DMS114 treated with DMSO at 0.1 percent for 48 hours (cell line): ENCODE results near the gene BSPRY.
"Not testable (repeated sequence)": the region's sequence is repeated elsewhere in the genome, so short reads cannot be mapped to it uniquely, and the experiment has no call there.

Source experiments
- DNase-seq: peaks from one replicate; lab custom pipeline; 2025; ENCODE audit not compliant: unreplicated experiment; lab: John Stamatoyannopoulos, UW

Gene BSPRY

GRCh38 chr9:113393281-113393680 lies 43.9 kb downstream of the BSPRY start:
- DNase-seq = no peak

- no peak for DNase-seq
Observed at GRCh38 chr9:113395000-113395861, 45.9 kb downstream of the BSPRY start.

GRCh38 chr9:113397203-113397631 lies 47.9 kb downstream of the BSPRY start:
- DNase-seq = no peak

- no peak for DNase-seq
Observed at GRCh38 chr9:113398796-113399195, 49.5 kb downstream of the BSPRY start.

GRCh38 chr9:113399646-113400200 lies 50.4 kb downstream of the BSPRY start:
- DNase-seq = no peak

- peak; percentile 90 for DNase-seq
Observed at GRCh38 chr9:113401027-113401792, 51.9 kb downstream of the BSPRY start, which contains the start of gene ALAD. TSS of gene ALAD (minus strand) at chr9:113401284. CDS start at chr9:113393559, 7,725 bp downstream.

- no peak for DNase-seq
Observed at GRCh38 chr9:113403646-113404045, 54.3 kb downstream of the BSPRY start.

GRCh38 chr9:113406353-113406752 lies 57.0 kb downstream of the BSPRY start:
- not testable (repeated sequence) for DNase-seq

GRCh38 chr9:113406873-113407511 lies 57.7 kb downstream of the BSPRY start:
- DNase-seq = peak; percentile 51

GRCh38 chr9:113409481-113409880 lies 60.1 kb downstream of the BSPRY start:
- no peak for DNase-seq

- no peak for DNase-seq
Observed at GRCh38 chr9:113409883-113410206, 60.5 kb downstream of the BSPRY start.

GRCh38 chr9:113410207-113410864 lies 61.0 kb downstream of the BSPRY start, which contains the start of the genes C9orf43 and POLE3:
TSS of gene C9orf43 (plus strand) at chr9:113410747. CDS start at chr9:113413494, 2,747 bp downstream.
TSS of gene POLE3 (minus strand) at chr9:113410675. CDS start at chr9:113410293, 382 bp downstream.
- peak; percentile 90 for DNase-seq

- DNase-seq = no peak
Observed at GRCh38 chr9:113416149-113416721, 66.9 kb downstream of the BSPRY start.

GRCh38 chr9:113417370-113417769 lies 68.0 kb downstream of the BSPRY start:
- no peak for DNase-seq
